ENCODE measurements around the gene DOCK9. TPM values are rescaled to one million over a fixed set of nuclear protein-coding genes. Genes with fewer than 3 reads are reported as not detected.
A peak's percentile ranks its signal among the peaks of the same experiment; 100 is the strongest.

DOCK9 gene
- total RNA-seq, 4 donors from 2014 or later, result 94.7 to 240 (median 150) TPM

DNA sequence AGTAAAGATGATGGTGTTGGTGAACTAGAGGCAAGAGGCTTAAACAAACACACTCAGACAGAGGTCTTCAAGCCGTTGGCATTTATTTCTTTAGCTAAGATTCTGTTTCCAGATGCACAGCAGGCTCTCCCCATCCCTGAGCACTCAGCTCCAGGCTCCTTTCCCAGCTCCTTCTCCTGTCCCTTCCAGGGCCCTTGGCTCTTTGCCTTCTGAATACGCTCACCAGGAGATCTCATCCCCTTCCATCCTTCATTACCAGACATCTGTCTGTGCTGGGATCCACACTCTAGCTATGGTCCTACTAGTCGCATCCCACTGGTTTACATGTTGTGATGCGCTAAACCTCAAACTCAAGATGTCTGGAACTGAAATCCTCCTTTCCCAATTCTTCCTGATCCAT, 25.3 kb upstream of the DOCK9 start:
- WGBS, 2 donors, result 89 to 96% methylated on average over 4 of the region's 4 CpGs
- intact Hi-C loops (cut with DNase I), result no loop called here
- no peaks in the 10 kb centered on the region for H3K27me3 ChIP-seq
- TF ChIP-seq POLR2A (IDR thresholded peaks at IDR 0.05), result no peak
- TF ChIP-seq CTCF (IDR thresholded peaks at IDR 0.05), result no peak
- H3K4me3 ChIP-seq, result no peak overlapping the region
- no peak overlapping the region for H3K27ac ChIP-seq
- H3K9me3 ChIP-seq, result no peaks in the 10 kb centered on the region
- H3K4me1 ChIP-seq, result peaks cover 1 to 51% (median 30%) of the 10 kb centered on the region in 3 donors
- DNase-seq, result no peak
- no peaks in the 10 kb centered on the region for H3K36me3 ChIP-seq

- TF ChIP-seq CTCF (IDR thresholded peaks at IDR 0.05) (no peak), POLR2A (IDR thresholded peaks at IDR 0.05) (no peak)
- Histone ChIP-seq H3K36me3 (no peaks in the 10 kb centered on the region), H3K4me3 (no peak overlapping the region), H3K27ac (no peak overlapping the region), H3K4me1 (peaks cover 10 to 60% (median 39%) of the 10 kb centered on the region in 3 donors), H3K9me3 (no peaks in the 10 kb centered on the region), H3K27me3 (no peaks in the 10 kb centered on the region)
- 69 to 86% methylated on average over 5 of the region's 5 CpGs for WGBS, 2 donors
- intact Hi-C loops (cut with DNase I), result no loop called here
- DNase-seq, result no peak
Measured at GRCh38 chr13:99002172-99002710, 24.4 kb upstream of the DOCK9 start.

GRCh38 chr13:99000137-99000536, 22.3 kb upstream of the DOCK9 start:
- Histone ChIP-seq H3K4me3 (no peak overlapping the region), H3K27ac (peak overlapping the region in 2 of 4 donors; percentile 1 to 65), H3K36me3 (peaks cover 0 to 3% (median 0%) of the 10 kb centered on the region in 3 donors), H3K9me3 (no peaks in the 10 kb centered on the region), H3K27me3 (no peaks in the 10 kb centered on the region), H3K4me1 (peaks cover 13 to 66% (median 38%) of the 10 kb centered on the region in 3 donors)
- TF ChIP-seq POLR2A (IDR thresholded peaks at IDR 0.05) (no peak), CTCF (IDR thresholded peaks at IDR 0.05) (no peak)
- no peak for DNase-seq
- intact Hi-C loops (cut with DNase I), result no loop called here
- WGBS, 2 donors, result 87 to 91% methylated on average over 2 of the region's 2 CpGs

GRCh38 chr13:98999639-98999952, 21.7 kb upstream of the DOCK9 start:
- WGBS, 2 donors, result 12 to 22% methylated on average over 2 of the region's 2 CpGs
- Histone ChIP-seq H3K9me3 (no peaks in the 10 kb centered on the region), H3K4me1 (peaks cover 13 to 62% (median 37%) of the 10 kb centered on the region in 3 donors), H3K4me3 (no peak overlapping the region), H3K36me3 (peaks cover 0 to 3% (median 0%) of the 10 kb centered on the region in 3 donors), H3K27me3 (no peaks in the 10 kb centered on the region), H3K27ac (peak overlapping the region in 2 of 4 donors; percentile 1 to 65)
- DNase-seq, result no peak
- intact Hi-C loops (cut with DNase I), result no loop called here
- TF ChIP-seq POLR2A (IDR thresholded peaks at IDR 0.05) (no peak), CTCF (IDR thresholded peaks at IDR 0.05) (no peak)

DNA sequence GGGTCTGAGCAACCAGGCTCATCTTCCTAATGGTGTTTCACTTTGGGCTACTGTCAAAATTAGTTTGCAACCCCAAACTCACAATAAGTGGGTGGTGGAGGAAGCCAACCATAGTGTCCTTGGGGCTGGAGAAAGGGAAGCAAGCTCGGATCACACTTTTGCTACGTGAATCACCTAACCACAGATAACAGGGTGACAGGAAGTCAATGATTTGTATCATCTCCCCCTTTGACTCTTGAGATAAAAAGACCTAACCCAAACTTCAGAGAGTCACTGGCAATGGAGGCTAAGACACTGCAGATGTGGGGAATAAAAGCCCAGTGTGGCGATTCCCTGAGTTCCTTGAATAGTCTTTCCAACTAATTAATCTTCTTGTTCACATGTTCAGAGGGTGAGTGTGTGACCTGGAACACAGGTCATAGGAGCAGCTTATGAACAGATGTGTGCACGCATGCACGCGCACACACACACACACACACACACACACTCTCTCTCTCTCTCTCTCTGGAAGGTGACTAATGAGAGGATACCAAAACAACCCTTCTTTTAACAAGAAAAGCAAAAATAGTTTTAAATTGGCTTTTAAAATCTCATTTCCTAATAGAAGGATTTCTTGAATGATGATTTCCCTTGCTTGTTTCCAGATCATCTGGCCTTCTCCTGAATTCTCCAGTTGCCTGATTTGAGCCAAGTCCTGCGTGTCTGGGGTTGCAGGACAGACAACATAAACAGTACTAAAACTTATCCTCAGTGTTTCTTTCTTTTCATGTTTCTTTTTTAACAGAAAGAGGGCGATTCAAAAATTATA, 21.2 kb upstream of the DOCK9 start:
- no peak overlapping the region for H3K4me3 ChIP-seq
- no peaks in the 10 kb centered on the region for H3K27me3 ChIP-seq
- intact Hi-C loops (cut with DNase I), result no loop called here
- H3K9me3 ChIP-seq, result no peaks in the 10 kb centered on the region
- DNase-seq, result no peak
- H3K4me1 ChIP-seq, result peaks cover 13 to 56% (median 34%) of the 10 kb centered on the region in 3 donors
- no peak for TF ChIP-seq POLR2A (IDR thresholded peaks at IDR 0.05)
- no peak for TF ChIP-seq CTCF (IDR thresholded peaks at IDR 0.05)
- 37 to 56% methylated on average over 7 to 8 of the region's 8 CpGs for WGBS, 2 donors
- peak overlapping the region in 3 of 4 donors; percentile 2 to 69 (median 65) for H3K27ac ChIP-seq
- peaks cover 0 to 3% (median 0%) of the 10 kb centered on the region in 3 donors for H3K36me3 ChIP-seq

Measured in esophagus squamous epithelium (tissue), 5 donors.